Measurements from ENCODE around the gene ZNF319. TPM values are rescaled to one million over a fixed set of nuclear protein-coding genes. Genes with fewer than 3 reads are reported as not detected.

Gene ZNF319
- total and polyA plus RNA-seq, 2 of the 8 experiments (the other 6 are each of a cell fraction or from before 2014, with no cell fraction given): 3.3 to 5.5 TPM

- no peak for TF ChIP-seq ZNF274 (IDR thresholded peaks at IDR 0.05; ENCODE audit: borderline replicate concordance, extremely low read depth, low read length)
- TF ChIP-seq HDAC2 (IDR thresholded peaks at IDR 0.05; ENCODE audit: borderline replicate concordance in 1 of 2, low read depth in 2 of 2, low read length in 2 of 2): no peak
Measured at GRCh38 chr16:57977418-57978069, 22.9 kb downstream of the ZNF319 start (continued).
